Posterior vena cava (tissue), 2 donors: ENCODE data around the gene ABCA7. TPM values are rescaled to one million over a fixed set of nuclear protein-coding genes. Genes with fewer than 3 reads are reported as not detected.

Experiments used
- DNase-seq: peaks from one replicate; pipeline ENCODE4 v3.0.0-alpha.2; 2020; ENCODE audit warnings: low spot score
- intact Hi-C, 2 donors: fragments of 100-400 bp; cut with DNase I; formaldehyde crosslinking; loops; one replicate each; pipeline versions ENCODE4 v1.14.1 to v1.14.2; 2022 to 2023
- total RNA-seq, 2 donors: library from RNA; stranded (reverse); fragmentation: NEBNext Ultra II Directional; extraction: Animal tissue kit (Norgen Biotek cat#: 25700); gene quantifications; one replicate each; pipeline ENCODE4 v1.2.1, GENCODE V29; 2021
- donor health status: DM: yes; HTN: yes; CAD: no.
- donor health status: DM: yes; HTN: yes; CAD: no.

Gene ABCA7
- total RNA-seq, 2 donors from 2014 or later, result 4.0 to 4.4 TPM

DNA sequence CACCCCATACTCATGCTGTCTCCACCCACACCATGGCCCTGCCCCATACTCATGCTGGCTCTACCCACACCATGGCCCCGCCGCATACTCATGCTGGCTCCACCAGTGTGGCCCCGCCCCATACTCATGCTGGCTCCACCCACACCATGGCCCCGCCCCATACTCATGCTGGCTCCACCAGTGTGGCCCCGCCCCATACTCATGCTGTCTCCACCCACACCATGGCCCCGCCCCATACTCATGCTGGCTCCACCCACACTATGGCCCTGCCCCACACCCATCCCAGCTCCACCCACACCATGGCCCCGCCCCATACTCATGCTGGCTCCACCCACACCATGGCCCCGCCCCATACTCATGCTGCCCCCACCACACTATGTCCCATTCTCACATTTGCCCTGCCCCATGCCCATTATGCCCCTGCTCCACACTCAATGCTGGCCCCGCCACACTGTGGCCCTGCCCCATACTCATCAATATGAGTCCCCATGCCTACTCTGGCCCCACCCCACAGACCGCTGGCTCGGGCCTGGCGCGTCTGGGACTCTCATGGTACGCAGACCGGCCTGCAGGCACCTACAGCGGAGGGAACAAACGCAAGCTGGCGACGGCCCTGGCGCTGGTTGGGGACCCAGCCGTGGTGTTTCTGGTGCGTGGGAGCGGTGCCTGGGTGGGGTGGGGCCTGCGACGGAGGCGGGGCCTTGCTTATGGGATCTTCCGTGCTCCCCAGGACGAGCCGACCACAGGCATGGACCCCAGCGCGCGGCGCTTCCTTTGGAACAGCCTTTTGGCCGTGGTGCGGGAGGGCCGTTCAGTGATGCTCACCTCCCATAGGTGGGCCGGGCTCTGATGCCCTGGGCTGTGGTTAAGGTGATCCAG, 23.4 kb downstream of the ABCA7 start:
- intact Hi-C loops, result no loop called here
- no peak for DNase-seq

DNA sequence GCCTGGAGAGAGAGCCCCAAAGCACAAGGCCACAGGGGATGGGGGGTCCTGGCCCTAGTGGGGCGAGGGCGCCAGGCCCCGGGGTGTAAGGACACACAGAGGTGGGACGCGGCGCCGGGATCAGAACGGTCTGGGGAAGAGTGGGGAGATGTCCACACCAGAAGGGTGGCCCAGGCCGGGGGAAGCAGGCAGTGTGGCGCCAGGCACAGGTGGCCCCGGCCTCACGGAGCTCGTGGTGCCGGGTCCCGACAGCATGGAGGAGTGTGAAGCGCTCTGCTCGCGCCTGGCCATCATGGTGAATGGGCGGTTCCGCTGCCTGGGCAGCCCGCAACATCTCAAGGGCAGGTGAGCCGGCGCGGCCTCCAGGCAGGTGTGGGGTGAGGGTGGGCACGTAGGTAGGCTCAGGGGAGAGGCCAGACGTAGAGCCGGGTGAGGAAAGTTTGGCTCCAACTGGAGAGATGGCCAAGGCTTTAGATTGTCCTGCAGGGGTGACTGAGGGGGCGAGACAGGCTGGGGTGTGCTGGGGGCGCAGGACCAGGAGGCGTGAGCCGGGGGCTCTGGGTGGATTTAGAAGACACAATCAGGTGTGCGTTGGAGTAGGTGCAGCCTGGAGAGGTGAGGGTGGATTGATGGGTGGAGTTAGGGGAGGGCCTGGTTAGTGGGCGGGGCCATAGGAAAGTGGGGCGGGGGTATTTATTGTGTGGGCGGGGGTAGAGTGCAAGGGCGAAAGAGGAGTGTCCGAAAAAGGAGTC, 24.2 kb downstream of the ABCA7 start:
- no peak for DNase-seq
- intact Hi-C loops, result no loop called here

DNA sequence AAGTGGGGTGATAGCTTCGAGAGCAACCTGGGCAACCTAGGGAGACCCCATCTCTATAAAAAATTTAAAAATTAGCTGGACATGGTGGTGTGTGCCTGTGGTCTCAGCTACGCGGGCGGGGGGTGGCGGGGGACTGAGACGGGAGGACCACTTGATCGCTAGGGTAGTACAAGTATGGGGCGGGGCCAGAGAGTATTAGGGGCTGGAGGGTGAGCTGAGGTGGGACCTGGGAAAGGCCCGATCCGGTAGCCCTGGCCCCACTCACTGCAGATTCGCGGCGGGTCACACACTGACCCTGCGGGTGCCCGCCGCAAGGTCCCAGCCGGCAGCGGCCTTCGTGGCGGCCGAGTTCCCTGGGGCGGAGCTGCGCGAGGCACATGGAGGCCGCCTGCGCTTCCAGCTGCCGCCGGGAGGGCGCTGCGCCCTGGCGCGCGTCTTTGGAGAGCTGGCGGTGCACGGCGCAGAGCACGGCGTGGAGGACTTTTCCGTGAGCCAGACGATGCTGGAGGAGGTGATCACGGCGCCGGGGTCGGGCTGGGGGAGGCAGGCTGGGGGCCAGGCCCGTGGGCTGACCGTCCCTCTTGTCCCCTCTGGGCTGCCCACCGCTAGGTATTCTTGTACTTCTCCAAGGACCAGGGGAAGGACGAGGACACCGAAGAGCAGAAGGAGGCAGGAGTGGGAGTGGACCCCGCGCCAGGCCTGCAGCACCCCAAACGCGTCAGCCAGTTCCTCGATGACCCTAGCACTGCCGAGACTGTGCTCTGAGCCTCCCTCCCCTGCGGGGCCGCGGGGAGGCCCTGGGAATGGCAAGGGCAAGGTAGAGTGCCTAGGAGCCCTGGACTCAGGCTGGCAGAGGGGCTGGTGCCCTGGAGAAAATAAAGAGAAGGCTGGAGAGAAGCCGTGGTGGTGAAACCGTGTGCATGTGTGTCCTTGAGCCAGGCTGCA, 25.0 kb downstream of the ABCA7 start:
- peak; percentile 91 for DNase-seq
- intact Hi-C loops, result no loop called here

- DNase-seq, result peak; percentile 71
These were observed 25.8 kb downstream of the ABCA7 start for GRCh38 chr19:1065606-1066109.

DNA sequence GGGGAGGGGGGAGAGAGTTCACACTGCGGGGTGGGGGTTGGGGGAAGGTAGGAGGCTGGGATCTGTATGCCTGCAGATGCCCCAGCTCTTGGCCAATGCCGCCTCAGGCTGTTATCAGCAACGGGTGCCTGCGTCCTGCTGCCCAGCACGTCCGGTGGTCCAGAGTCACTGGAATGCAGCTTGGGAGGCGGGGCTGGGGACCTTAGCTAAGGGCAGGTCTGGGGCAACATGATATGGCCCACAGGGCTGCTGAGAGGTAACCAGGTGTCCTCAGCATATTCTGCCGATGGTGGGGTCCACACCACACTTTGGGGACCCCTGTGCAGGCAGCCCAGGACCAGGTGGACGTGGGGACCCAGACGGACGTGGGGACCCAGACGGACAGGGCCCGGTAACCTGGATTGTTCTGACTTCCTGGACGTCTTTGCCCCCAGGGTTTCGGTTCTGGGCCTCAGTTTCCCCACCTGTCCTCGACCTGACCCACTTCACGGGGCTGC, 26.4 kb downstream of the ABCA7 start:
- intact Hi-C loops, result no loop called here
- DNase-seq, result no peak

More at GRCh38 chr19:1065606-1066109, 25.8 kb downstream of the ABCA7 start:
- intact Hi-C loops, result no loop called here

- no peak for DNase-seq
- intact Hi-C loops, result loop anchor here in 1 of 2 donors (1.0 kb wide), 1 partner anchor 37 kb away; no protein-coding TSS in a partner anchor
These were observed 26.9 kb downstream of the ABCA7 start, which contains the start of gene ARHGAP45 for GRCh38 chr19:1066748-1067340. ARHGAP45 (plus strand) TSS chr19:1067167; CDS start chr19:1067406, 239 bp downstream.

DNA sequence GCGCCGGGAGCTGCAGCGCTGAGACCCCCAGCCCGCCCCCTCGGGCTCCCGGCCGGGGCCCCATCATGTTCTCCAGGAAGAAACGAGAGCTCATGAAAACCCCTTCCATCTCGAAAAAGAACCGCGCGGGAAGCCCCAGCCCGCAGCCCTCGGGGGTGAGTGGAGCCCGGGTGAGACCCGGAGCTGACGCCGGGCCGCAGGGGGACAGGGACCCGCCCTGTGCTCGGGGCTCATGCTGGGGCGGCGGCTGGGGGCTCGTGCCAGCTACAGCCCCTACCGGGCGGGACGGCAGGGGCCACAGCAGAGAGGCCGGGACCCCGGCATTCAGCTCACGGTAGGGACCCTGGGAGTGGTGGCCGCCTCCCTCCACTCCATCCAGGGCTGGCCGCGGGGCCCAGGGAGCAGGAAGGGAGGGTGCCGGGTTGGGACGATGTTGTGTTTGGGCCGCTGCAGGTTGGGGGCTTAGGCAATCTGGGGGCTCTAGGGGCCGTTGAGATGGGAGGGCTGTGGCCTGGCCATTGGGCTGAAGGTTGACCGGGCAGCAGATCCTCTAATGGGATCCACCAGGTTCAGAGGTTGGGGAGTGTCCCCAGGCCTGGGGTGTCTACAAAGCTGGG, 27.5 kb downstream of the ABCA7 start:
- DNase-seq, result no peak
- intact Hi-C loops, result loop anchor here in 1 of 2 donors (1.0 kb wide), 1 partner anchor 37 kb away; no protein-coding TSS in a partner anchor

DNA sequence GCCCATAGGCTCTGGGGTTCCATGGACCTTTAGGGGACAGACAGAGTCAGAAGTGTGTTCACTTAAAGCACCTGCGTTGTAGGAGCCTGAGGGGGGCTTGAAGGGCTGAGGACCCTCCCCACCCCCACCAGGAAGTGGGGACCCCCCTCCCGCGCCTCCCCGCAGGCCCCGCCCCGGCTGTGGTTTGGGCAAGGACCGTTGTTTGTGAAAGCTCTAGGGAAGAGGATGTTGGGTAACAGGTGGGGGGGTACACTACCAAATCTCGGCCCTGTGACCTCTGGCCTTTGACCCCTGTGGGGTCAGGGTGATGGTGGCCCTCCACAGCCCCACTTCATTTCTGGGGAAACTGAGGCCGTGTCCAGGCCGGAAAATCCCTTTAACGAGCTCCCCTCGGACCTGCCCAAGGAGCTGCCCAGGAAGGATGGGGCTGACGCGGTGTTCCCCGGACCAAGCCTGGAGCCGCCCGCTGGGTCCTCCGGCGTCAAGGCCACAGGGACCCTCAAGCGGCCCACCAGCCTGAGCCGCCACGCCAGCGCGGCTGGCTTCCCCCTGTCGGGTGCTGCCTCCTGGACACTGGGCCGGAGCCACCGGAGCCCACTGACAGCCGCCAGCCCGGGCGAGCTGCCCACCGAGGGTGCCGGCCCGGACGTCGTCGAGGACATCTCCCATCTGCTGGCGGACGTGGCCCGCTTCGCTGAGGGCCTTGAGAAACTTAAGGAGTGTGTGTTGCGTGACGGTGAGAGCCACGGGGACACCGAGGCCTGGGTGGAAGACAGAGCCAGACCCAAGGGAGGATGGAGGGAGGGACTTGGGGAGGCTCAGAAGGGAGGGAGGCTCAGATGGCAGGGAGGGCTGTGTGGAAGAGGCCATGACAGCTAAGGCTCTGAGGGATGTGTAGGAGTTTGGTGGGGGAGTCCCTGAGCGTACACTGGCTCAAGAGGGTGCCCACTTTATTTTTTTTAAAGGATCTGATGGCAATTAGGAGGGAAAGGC, 28.4 kb downstream of the ABCA7 start:
- no peak for DNase-seq
- intact Hi-C loops, result no loop called here

GRCh38 chr19:1069009-1069779, 29.3 kb downstream of the ABCA7 start:
- DNase-seq, result peak; percentile 94
- intact Hi-C loops, result no loop called here

GRCh38 chr19:1070576-1070930, 30.6 kb downstream of the ABCA7 start:
- no peak for DNase-seq
- intact Hi-C loops, result loop anchor here in 1 of 2 donors (1.0 kb wide), 1 partner anchor 25 kb away; the partner anchor contains the start of gene POLR2E

GRCh38 chr19:1070931-1071791, 31.3 kb downstream of the ABCA7 start:
- DNase-seq, result no peak
- intact Hi-C loops, result loop anchor here in 1 of 2 donors (1.0 kb wide), 1 partner anchor 24 kb away; the partner anchor contains the start of gene POLR2E

GRCh38 chr19:1072371-1073015, 32.6 kb downstream of the ABCA7 start:
- intact Hi-C loops, result no loop called here

DNA sequence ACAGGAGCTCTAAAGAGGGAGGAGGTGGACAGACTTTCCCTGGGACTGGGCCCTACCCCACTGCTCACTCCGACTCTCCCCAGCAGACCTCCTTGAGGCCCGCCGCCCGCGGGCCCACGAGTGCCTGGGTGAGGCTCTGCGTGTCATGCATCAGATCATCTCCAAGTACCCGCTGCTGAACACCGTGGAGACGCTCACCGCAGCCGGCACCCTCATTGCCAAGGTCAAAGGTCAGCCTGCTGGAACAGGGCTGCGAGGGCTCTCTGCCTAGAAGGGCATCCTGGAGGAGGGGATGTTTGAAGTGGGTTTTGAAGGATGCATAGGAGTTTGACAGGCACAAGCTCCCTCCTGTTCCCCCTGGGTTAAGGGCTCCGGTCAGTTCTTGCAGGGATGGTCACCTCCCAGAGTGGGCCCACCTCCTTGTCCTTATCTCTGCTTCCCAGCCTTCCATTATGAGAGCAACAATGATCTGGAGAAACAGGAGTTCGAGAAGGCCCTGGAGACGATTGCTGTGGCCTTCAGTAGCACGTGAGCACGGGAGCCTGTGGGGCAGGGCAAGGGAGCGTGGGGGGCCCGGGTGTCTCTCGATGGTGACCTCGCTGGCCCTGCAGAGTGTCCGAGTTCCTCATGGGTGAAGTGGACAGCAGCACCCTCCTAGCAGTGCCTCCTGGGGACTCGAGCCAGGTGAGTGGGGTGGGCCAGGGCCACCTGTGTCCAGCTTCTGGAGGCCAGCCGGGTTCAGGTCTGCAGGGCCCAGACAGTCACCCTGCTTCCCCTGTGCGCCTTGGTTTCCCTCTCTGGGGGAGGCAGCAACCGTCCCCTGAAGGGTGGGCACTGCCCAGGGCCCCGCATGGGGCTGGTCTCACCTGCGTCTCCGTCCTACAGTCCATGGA, 33.4 kb downstream of the ABCA7 start:
- DNase-seq, result no peak
- intact Hi-C loops, result no loop called here

More at GRCh38 chr19:1072371-1073015, 32.6 kb downstream of the ABCA7 start:
- DNase-seq, result no peak
